AG04450 (cell line): Measurements from ENCODE around the gene UBR2. TPM values are rescaled to one million over a fixed set of nuclear protein-coding genes. Genes with fewer than 3 reads are reported as not detected.

Experiments used
- CTCF ChIA-PET: fragments of 300-600, 350-600 bp; formaldehyde crosslinking; extraction: SDS; loops from one replicate; lab custom pipeline; 2022; ENCODE audit warnings: antibody characterized with exemption, inconsistent platforms; lab: Charles Lee
- POLR2A ChIA-PET: fragments of 350-600 bp; formaldehyde crosslinking; extraction: SDS; loops from one replicate; lab custom pipeline; 2021; ENCODE audit warnings: antibody characterized with exemption, inconsistent platforms; lab: Yijun Ruan, JAX
- DNase-seq: peaks from one replicate; pipeline ENCODE4 v3.0.0-alpha.2; 2011; ENCODE audit warnings: low read depth, low spot score
- H3K27ac ChIP-seq: one replicate; pipeline ENCODE4 v1.5.1; 2012; ENCODE audit warnings: low read depth, low read length, control low read depth
- H3K27me3 ChIP-seq: one replicate; pipeline ENCODE4 v1.6.0; 2012; ENCODE audit warnings: low read length; ENCODE audit not compliant: control insufficient read depth, insufficient read depth
- H3K4me3 ChIP-seq: 2 replicates; pipeline ENCODE4 v1.5.1; 2011; ENCODE audit warnings: mild to moderate bottlenecking, low read depth, low read length, control low read depth
- H3K9me3 ChIP-seq: 2 replicates; pipeline ENCODE4 v1.5.1; 2012; ENCODE audit warnings: low read length; ENCODE audit not compliant: control insufficient read depth, insufficient read depth
- CTCF ChIP-seq: IDR thresholded peaks from 2 replicates; pipeline ENCODE4 v1.5.1; 2011; ENCODE audit warnings: low read depth, low read length, control low read depth, inconsistent platforms
- polyA plus RNA-seq: library from polyadenylated mRNA; depleted of rRNA; stranded (reverse); fragments of >200 nt; gene quantifications from 2 replicates; pipeline ENCODE4 v1.2.3, GENCODE V29; 2011; rRNA removed
- small RNA-seq: library from RNA; depleted of rRNA; stranded (forward); fragments of <200 nt; gene quantifications from one replicate; pipeline ENCODE3, GENCODE V24; 2012; ENCODE audit warnings: low read depth; ENCODE audit not compliant: insufficient read length

The UBR2 gene
- polyA plus RNA-seq, 1 experiment, result 25.3 TPM

- H3K27me3 ChIP-seq, result peaks cover 4% of the 10 kb centered on the region
- ChIA-PET CTCF (interaction anchor here (2.7 kb wide), 1 partner anchor 16 kb away, joined by 18 read pairs; no protein-coding TSS in a partner anchor), POLR2A (interaction anchor here (0.7 to 1.3 kb wide), 4 partner anchors 40 to 187 kb away, joined by 3 to 10 read pairs (median 5); partner anchors contain the start of genes BICRAL, CNPY3 and RPL7L1)
- no peak overlapping the region for H3K4me3 ChIP-seq
- no peak for DNase-seq
- no peak overlapping the region for H3K27ac ChIP-seq
- no peaks in the 10 kb centered on the region; the same call in 1 of the 2 replicates for H3K9me3 ChIP-seq
- no peak for TF ChIP-seq CTCF
Measured at GRCh38 chr6:42742116-42742894, 178.5 kb downstream of the UBR2 start.

Small RNA genes within 50 kb of the gene (small RNA-seq; reads per million reads assigned to genes)
- gene RNU6-890P, result not detected

Other genes with a start within 250 kb of the UBR2 start
- gene TRERF1, start 112.1 kb upstream of the UBR2 start, polyA plus RNA-seq, result 7.3 and 9.0 TPM in 2 replicates
- 0.86 and 0.97 TPM in 2 replicates for gene PRPH2, start 158.6 kb downstream of the UBR2 start, polyA plus RNA-seq
- gene TBCC, start 182.1 kb downstream of the UBR2 start, polyA plus RNA-seq, result 19.6 and 21.7 TPM in 2 replicates
- gene BICRAL, start 218.0 kb downstream of the UBR2 start, polyA plus RNA-seq, result 5.8 and 7.0 TPM in 2 replicates